GM19238 (cell line): ENCODE data around the gene ATP5F1C.
A peak's percentile ranks its signal among the peaks of the same experiment; 100 is the strongest.
"Not testable (repeated sequence)": the region's sequence is repeated elsewhere in the genome, so short reads cannot be mapped to it uniquely, and the experiment has no call there.

Source experiments
- DNase-seq: peaks from one replicate; pipeline ENCODE4 v3.0.0; 2011; ENCODE audit warnings: low spot score; ENCODE audit not compliant: insufficient read length

Gene ATP5F1C

DNA sequence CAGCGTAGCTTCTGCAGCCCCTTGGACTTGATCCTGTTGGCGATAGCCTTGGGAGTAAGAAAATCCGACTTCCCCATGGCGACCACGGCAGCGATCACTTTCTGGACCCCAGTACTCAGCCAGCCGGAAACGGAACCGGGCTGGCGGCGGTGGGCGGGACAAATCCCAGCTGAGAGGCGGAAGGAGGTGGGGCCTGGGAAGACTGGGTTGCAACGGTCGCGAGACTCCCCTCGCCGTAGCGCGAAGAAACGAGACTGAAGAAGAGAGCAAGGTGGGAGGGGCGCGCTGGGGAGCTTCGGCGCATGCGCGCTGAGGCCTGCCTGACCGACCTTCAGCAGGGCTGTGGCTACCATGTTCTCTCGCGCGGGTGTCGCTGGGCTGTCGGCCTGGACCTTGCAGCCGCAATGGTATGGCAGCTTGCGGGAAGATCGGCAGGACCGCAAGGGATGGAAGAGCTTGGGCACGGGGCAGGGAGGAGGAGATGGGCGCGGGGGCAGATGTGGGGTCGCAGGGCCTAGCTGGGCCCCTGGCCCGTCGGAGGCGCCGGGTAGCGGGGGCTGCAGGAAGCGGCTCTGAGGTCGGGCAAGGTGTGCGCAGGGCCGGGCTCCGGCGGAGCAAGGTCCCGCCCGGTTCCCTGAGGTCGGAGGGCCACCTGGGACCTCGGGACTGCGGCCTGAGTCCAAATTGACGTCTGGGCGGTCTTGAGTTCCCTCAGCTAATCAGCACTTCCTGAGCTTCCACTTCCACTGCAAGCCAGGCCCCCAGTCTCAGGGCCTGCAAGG, at the start of gene ATP5F1C, which contains the start of gene KIN:
Gene ATP5F1C, plus strand, starts transcription at position 321 of the 782 bp plus-strand sequence. Its CDS starts 31 bp downstream, at position 352.
Gene KIN, minus strand, starts transcription at position 137 of the 782 bp plus-strand sequence. Its CDS starts 60 bp downstream, at position 77.
- DNase-seq = peak; percentile 91

DNA sequence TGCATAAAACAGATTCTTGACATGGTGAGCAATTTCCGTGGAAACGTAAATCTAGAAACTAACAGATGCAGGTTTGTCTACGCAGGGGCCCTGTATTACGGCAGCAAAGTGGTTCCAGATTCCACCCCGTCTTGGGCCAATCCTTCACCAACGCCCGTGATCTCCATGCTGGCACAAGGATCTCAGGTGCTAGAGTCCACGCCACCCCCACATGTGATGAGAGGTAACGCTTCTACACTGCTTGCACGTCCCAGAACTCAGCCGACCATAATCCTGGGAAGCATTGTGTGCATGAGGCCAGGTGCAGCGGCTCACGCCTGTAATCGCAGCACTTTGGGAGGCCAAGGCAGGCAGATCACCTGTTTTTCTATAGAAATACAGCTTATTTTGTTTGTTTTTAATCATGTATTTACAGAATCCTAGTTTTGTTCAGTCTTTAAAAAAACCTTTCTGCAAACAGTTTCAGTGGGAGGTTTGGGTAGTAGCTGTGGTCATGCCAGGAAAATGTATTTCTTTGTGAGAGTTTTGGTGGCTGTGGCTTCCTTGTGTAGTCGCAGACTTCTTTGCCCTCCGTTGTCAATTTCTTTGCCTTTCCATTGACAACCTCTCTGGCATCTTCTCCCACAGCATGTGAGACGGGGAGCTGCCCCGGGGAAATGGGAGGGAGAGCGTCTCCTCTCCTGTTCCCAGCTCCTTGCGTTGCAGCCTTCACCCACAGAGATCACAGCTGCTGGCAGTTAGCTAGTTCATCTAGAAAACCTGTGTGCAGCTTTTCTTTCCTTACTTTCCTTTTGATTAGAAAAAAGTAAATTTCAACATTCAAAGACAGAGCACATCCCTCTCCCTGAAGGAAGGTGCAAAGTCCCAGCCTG, 49.2 kb upstream of the ATP5F1C start:
- no peak for DNase-seq

DNA sequence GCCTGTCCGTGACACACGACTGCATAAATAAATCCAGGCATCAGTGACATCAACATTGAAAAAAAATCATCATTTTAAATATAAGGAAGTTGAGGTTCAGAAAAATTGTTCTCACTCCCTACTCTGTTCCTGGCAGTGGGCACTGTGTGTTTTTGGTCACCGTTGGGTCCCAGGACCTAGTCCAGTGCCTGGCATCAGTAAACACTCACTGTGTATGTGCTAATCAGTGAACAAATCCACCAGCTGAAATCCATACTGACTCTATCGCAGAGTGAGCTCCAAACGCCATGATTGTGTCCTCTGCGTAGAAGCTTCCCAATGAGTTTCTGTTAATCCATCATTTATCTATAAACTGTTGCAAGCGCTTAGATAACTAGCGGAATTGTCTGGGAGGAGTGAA, 43.7 kb upstream of the ATP5F1C start:
- no peak for DNase-seq

DNA sequence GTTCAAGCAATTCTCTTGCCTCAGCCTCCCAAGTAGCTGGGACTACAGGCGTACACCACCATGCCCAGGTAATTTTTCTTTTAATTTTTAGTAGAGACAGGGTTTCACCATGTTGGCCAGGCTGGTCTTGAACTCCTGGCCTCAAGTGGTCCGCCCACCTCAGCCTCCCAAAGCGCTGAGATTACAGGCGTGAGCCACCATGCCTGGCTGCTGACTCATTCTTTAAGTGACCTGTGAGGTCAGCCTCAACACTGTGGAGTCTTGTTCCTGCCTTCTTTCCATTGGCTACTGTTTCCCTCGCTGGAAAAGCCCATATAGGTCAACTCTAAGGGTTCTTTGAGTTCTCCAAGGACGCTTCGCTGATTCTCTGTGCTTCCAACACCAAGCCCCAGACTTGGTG, 39.3 kb upstream of the ATP5F1C start:
- DNase-seq = not testable (repeated sequence)

DNA sequence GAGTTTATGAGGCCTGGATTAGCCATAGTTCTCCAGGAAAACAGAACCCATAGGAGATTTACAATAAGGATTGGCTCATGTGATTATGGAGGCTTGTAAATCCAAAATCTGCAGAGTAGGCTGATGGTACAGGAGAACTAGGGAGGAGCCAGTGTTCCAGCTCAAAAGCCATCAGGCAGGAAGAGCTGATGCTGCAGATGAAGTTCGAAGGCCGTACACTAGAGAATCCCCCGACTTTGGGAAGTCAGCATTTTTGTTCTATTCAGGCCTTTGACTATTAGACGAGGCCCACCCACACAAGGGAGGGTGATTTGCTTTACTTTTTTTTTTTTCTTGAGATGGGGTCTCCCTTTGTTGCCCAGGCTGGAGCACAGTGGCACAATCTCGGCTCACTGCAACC, 37.8 kb upstream of the ATP5F1C start:
- DNase-seq = no peak

DNA sequence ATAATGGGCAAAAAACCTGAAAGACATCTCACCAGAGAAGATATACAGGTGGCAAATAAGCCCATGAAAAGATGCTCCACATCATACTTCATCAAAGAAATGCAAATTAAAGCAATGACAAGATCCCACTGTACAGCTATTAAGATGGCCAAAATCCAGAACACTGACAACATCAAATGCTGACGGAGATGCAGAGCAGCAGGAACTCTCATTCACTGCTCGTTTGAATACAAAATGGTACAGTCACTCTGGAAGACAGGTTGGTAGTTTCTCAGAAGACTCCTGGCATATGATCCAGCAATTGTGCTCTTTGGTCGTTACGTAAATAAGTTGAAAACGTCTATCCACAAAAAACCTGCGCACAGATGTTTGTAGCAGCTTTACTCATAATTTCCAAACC, 35.7 kb upstream of the ATP5F1C start:
- DNase-seq = no peak

DNA sequence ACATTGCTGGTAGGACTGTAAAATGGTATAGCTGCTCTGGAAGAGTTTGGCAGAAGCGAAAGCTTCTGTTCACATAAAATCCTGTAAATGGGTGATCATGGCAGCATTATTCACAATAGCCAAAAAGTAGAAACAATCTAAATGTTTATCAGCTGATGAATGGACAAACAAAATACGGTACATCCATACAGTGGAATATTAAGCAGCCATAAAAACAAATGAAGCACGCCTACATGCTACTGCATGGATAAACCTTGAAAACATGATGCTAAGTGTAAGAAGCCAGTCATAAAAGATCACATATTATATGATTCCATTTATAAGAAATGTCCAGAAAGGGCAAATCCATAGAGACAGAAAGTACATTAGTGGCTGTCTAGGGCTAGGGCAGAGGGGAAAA, 32.9 kb upstream of the ATP5F1C start:
- DNase-seq = no peak

DNA sequence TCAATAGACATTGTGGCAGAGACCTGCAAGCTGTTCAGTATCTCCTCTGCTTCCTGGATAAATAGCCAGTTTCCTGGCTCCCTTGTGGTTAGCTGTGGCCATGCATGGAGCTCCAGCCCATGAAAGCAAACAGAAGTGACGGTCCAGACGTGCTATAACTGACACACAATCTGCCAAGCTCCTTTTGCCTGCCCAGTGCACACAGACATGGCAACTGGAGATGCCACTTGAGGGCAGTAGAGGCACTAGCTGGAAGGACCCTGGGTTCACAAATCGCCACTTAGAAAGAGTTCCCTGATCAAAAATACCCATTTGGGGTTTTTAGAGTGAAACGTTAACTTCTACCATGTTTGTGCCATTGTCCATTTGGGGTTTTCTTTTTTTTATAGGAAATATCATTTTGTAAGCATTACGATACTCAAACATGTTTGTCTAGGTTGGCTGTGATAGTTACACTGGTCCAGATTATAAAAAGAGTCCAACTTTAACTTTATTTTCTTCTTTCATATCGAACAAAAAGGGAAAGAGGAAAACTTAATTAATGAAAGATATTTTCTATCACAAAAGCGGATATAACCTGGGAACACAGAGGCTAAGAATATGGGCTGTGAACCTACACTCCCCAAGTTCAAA, 31.5 kb upstream of the ATP5F1C start:
- DNase-seq = no peak

DNA sequence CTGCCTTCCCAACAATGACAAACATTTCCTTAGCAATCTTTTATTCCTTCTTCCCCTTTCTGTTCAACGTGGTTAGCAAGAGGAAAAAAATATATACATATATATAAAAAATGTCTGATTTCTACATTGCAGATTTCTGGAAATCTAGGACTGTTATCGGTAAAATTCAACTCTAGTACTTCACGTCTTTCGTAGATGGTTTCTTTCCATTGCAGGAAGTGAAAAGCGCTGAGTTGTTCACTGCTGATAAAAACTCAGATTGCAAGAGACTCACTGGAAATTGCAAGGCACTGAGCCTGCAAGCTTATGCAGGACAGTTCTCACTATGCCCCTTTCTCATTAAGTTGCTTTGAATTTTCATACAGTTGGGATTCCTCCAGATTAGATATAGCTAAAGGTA, 24.0 kb upstream of the ATP5F1C start:
- DNase-seq = no peak

DNA sequence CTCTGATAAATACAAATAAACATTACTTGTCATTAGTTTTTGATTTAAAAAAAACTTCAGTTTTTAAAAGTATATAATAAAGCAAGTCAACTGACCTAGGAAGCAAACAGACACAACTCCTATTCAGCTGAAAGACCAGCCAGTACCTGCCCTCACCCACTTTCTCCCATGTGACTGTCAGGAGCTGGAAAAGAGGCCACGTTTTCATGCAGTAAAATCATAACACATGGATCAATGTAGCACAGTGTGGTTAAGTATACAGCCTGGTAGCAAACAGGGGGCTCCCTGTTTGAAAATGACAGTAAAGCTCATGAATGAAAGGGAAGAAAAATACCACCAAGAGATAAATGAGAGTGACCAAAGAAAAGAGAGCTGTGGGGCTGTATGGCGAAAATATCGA, 21.7 kb upstream of the ATP5F1C start:
- DNase-seq = no peak

DNA sequence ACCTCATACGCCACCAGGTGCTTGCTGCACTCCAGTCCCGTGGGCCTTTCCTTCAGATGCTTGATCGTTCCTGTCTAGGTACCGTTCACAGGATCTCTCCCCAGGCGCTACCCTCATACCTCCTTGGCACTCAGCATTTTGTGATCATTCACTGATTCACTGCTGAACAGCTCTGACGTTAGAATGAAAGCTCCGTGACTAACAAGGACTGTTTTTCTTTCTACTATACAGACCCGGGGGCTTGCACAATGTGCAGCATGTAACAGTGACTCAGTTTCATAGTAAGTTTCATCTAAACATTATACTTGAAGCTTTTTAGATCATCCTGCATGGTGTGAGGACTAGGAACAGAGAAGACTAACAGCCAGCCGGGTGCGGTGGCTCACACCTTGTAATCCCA, 20.8 kb upstream of the ATP5F1C start:
- no peak for DNase-seq

DNA sequence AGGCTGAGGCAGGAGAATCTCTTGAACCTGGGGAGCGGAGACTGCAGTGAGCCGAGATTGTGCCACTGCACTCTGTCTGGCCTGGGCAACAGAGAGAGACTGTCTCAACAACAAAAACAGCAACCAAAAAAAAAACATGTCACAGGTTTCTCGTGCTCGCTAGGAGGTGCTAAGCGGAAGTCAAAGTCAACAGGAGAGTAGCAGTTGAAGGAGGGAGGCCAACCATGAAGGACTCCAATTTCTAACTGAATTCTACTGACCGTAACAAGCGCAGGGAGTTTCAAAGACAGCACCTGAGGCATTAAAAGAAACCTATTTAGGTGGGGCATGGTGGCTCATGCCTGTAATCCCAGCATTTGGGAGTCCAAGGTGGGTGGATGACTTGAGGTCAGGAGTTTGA, 19.6 kb upstream of the ATP5F1C start:
- no peak for DNase-seq

DNA sequence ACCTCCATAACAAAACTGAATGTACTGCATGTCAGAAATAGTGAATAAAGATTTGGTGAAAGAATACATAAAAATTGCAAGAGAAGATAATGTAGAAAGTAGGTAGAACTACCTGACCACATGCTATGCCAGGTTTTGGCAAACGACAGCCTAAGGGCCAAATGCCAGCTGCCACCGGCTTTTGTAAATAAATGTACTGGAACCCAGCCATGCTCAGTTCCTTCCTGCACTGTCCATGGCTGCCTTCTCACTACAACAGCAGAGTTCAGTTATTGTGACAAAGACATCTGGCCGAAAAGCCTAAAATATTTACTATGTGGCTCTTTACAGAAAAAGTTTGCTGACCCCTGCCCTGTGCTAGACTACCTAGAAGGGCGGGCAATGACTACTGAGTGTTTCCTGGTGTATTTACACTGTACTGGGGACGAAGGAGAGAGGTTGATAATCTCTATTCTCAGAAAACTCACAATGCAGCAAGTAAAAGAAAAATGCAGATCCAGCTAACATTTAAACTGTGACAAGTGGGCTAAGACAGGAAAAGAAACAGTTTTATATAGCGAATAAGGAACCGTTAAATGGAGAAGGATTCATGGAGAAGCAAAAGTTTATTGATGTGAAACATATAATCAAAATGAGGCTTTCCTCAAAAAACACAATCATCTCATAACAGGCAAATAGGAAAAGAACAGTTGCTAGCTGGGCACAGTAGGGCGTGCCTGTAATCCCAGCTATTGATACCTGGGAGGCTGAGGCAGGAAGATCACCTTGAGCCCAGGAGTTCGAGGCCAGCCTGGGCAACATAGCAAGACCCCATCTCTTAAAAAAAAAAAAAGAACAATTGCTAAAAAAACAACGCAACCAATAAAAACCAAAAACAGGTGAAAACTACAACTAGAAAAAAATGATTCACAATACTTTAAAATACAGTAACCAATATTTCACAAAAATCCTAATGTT, 13.9 kb upstream of the ATP5F1C start:
- no peak for DNase-seq

DNA sequence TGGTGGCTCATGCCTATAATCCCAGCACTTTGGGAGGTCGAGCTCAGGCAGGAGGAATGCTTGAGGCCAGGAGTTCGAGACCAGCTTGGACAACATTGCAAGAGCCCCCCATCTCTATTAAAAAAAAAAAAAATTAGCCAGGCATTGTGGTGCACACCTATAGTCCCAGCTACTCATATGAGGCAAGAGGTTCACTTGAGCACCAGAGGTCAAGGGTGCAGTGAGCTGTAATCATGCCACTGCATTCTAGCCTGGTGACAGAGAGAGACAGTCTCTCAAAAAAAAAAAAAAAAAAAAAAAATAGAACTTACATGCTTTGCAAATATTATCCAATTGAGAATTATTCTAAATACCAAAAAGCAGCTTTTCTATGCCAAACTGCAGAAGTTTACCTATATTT, 11.2 kb upstream of the ATP5F1C start:
- DNase-seq = no peak

DNA sequence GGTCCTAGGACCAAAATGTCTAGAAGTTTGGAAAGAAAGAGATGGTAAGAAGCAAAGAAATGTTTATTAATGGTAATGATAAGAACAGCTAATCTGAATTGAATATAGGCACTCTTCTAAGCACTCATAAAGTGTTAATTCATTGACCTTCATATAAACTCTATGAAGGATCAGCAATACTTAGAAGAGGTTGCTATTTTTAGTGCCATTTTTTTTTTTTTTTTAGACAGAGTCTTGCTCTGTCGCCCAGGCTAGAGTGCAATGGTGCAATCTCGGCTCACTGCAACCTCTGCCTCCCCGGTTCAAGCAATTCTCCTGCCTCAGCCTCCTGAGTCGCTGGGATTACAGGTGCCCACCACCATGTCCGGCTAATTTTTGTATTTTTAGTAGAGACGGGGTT, 5.8 kb upstream of the ATP5F1C start:
- not testable (repeated sequence) for DNase-seq

DNA sequence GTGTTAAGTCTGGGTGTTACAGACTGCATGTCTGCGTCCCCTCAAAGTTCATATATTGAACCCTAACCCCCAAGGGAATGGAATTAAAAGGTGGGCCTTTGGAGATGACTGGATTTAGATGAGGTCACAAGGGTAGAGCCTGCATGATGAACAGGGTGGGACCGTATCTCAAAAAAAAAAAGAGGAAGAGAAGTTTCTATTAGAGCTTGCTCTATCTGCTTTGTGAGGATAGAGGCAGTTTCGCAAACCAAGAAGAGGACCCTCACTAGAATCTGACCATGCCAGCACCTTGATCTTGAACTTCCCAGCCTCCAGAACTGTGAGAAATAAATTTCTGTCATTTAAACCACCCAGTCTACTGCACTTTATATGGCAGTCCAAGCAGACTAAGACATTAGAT, 1.5 kb upstream of the ATP5F1C start:
- DNase-seq = no peak

DNA sequence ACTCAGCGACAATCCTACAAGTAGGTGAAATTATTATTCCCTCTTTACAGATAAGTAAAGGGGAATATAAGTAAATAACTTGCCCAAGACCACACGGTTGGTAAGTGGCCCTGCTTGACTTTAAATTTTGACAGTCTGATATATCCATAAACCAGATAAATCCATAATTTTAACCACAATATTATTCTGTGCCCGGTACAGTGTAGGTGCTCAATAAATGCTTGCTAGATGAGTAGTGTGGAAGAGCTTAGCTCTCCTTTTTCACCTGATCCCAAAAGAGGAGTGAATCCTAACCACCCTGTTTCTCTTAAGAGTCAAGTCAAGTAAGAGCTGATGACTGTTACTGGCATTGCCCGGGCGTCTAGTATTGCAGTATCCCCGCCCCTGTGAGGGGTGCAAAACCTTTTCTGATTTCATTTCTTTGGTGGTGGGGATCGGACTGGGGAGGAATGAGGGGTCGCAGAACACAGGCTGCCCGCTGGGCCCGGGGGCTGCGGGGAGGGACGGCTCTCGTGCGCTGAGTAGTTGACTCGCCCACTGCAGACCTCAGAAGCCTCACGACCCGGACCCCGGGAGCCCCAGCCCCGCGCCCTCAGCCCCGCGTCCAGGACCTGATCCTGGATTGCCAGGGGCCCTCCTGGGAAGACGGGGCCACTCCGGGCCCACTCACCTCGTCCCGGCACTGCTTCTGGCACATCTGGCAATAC, 674 bp upstream of the ATP5F1C start:
- DNase-seq = no peak

DNA sequence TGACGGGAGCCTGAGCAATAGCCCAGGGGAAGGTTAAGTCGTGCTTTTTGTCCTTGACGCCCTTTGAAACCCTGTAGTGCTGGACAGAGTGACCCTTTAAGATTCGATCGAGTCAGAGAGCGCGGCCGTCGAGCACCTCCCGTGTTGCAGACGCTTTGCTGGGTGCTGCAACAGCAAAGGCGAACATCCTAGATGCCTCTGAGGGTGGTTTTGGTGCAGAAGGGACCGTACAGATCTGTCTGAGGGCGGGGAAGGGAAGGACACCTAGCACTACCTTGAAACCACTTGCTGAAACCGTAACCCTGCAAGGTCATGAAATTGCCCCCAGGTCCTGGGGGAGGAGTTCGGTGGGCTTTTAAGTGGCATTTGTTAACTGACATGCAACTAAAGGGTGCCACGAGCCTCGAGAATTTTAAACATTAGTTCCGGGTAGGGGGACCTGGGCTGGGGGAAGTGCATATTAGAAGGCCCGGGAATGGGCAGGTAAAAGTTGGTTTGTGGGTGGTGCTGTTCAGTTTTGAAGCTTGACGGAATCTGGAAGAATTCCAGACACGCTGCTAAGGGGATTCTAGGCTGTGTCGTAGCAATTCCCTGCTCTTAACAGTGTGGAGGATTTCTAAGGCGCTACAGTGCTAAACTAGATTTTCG, 786 bp downstream of the ATP5F1C start:
- DNase-seq = no peak

DNA sequence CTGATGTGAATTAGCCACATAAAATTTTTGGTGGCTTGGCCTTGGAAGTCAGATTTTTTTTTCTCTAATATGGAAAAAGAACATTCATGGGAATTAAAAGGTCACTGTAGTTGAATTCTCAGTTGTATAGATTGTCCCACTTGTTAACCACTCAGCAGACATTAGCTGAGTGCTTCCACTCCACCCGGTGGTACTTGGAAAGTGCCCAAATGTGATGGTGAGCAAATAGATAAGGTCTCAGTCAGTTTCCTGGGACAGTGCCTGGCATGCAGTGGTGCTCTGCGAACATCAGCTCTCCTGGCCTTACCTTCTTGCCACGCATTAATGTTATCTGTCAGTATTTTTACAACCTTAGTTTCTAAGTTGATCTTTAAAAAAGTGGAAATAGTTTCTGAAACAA, 1.4 kb downstream of the ATP5F1C start:
- DNase-seq = no peak

DNA sequence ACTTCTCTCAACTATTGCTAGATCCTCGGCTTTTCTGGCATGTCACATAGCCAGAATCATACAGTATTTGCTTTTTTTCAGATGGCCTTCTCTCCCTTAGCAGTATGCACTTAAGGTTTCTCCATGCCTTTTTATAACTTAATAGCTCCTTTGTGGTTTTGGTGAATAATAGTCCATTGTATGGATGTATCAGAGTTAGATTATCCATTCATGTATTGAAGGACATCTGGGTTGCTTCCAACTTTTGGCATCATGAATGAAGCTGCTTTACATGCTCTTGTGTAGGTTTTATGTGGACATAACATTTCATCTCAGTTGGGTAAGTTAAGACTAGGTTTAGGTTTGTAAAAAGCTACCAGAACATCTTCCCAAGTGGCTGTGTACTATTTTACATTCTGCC, 4.6 kb downstream of the ATP5F1C start:
- DNase-seq = no peak
